HG02763 (cell line): ENCODE results near the gene BICDL1.

Experiments
- ATAC-seq: cut with Tn5 transposase; IDR thresholded peaks from one replicate; pipeline ENCODE4 v1.9.1; 2021; ENCODE audit warnings: mild to moderate bottlenecking, moderate library complexity; ENCODE audit not compliant: unreplicated experiment

Gene BICDL1

DNA sequence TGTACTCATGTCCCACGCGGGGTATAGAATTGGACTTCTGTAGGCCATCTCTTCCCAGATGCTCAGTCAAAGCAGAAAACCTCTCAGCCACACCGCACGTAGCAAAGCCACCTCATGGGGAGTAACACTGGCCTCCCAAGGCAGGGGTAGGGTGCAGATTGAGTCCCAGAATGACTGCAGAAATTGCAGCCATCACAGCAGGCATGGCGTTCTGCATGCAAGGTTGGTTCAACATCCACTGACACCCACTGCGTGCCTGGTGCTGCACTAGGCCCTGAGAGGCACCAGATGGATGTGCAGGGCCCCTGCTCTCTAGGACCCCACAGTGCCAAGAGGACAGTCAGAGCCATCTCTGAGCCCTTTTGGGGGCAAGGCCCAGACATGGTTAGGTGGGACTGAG is 87.6 kb downstream of the BICDL1 start:
- ATAC-seq = no peak

DNA sequence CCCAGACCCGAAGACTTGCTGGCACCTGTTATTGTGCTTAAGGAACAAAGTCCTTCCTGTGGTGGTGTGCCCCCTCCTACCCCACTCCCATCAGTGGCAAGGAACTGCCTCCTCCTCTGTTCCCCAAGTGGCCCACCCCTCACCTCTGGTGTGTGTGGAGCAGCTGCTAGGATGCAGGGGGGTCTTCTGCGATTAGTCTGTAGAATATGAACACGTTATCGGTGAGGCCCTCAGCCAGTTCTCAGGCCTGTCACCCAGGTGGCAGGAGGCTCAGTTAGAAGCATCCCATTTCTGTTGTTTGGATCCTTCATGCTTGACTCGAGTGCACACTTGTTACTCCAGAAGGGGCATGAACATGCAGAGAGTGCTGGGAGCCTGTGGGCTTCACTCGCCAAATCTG is 88.2 kb downstream of the BICDL1 start:
- no peak for ATAC-seq

DNA sequence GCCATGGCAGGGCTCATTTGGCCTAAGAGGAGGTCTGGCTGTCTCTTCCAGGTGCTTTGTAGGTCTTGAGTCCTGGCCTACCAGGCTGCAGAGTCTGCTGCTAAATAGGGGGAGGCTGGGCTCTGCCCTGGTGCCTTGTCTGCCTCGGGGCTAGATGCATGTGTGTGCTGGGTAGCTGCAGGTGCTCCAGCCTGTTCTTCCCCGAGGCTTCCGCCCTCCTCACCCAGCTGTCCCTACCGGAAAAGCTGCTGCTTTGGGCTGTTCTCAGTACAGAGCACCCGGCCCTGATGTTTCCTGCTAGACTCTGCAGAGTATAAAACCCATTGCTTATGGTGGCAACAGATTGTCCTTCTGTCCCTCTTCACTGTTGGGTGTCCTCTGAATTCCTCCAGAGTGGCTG is 89.8 kb downstream of the BICDL1 start:
- no peak for ATAC-seq

DNA sequence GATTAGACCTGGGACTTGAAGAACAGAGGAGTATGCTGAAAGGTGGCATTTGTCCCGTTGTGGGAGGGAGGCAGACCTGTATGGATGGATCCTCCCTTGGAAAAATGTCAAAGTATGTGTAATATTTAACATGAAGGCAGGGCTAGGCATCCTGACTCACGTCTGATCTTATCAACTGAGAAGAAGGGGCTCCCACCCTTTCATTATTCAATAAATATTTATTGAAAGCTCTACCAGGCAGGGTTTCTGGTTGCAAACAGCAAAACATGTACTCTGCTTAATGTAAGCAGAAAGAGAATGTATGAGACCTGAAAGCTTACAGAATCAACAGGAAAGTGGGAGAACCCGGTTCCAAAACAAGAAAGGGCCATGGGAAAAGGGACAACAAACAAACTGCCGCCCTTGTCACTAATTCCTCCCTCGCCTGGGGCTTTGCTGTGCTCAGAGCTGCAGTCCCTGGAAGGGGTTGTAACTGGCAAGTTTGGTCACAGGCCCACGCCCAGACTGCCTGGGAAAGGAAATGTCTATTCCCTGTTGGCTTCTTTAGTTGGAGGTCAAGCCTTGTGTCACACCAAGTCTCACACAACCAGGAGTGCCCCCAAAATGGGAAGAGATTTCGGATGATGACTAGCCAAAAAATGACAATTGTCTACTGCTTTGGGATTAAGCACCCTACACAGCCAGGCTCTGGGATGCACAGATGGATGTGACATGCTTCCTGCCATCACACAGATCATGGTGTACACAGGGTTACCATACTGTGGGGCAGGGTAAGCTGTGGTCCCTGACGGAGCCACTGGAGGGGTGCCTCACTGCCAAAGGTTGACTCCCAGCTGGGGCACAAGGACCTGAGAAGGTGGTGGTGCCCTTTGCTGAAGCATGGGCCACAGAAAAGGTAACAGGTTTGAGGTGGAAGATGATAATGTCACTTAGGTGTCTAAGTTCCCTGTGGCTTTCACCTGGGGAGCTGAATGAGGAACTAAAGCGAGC is 90.7 kb downstream of the BICDL1 start:
- no peak for ATAC-seq

DNA sequence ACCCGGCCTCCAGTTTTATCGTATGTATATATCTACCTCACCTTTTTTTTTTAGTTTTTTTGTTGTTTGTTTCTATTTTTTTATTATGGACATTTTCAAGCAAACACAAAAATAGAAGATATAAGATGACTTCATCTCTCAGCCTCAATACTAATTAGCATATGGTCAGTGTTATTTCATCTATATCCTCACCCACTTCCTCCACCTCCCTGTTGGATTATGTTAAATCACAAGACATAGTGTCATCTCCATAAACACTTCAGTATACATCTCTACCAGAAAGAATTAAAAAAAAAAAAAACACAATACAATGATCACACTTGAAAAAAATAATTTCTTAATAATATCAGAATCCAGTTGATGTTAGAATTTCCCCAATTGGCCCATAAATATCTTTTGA is 92.6 kb downstream of the BICDL1 start:
- no peak for ATAC-seq

DNA sequence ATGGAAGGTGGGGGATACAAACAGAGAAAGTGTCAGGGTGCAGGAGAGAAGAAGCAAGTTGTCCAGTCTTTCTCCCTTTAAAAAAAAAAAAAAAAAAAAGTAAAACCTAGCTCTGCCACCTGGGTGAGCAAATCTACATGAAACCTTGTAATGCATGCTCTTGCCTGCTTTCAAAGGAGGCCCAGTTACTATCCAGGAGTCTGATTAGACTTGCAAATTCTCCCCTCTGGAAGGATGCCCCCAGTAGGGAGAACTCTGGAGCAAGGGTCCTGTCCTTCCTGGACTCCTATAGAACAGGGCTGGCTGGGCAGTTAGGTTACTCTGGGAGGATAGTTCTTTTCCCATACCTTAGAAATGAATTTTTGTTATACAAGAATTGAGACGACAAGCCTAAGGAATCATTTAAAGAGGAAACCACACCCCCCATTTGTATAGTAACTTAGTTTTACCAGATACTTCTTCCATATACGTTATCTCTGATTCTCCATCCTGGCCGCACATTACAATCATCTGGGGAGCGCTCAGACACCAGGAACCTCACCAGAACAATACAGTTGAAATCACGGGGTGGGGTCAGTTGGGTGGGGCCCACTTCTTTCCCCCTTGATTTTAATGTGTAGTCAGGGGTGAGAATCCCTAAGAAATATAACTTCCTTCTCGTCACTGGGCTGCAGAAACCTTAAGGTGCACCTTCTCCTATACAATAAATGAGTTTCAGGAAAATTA is 97.0 kb downstream of the BICDL1 start:
- ATAC-seq = no peak

DNA sequence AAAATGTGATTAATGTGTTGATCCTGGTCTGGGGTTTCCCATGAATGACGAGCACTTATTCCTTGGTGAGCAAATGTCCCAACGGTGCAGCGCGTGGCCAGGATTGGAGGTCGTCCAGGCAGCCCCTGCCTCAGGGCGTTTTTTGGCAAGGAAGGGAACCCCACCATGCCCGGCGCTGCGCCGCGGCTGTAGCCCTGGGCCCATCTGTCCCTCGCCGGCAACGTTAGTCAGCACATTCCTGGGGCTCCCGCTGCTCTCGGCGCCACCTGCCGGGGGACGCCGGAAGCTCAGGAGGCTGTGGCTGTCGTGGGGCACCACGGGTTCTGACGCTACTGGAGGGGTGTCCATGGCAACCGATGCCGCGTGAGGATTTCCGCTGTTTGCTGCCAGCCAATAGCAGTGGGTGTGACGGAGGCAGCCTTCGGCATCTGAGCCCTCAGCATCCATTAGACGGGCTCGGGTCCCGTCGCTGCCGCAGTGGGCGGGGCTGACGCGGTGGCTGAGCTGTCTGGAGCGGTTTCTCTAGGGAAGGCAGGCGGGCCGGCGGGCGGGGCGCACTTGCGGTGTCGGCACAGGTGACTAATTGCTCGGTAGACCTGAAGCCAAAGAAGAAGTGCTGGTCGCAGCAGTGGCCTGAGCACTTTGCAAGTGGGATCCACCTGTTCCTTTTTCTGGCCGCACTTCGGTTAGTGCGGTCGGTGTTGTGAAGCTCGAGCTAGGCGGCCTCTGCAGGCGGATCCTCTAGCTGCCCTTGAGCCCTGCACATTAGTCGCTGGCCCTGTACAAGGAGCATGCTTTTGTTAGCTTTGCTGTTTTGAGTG is 98.0 kb downstream of the BICDL1 start:
- ATAC-seq = peak; percentile 95

DNA sequence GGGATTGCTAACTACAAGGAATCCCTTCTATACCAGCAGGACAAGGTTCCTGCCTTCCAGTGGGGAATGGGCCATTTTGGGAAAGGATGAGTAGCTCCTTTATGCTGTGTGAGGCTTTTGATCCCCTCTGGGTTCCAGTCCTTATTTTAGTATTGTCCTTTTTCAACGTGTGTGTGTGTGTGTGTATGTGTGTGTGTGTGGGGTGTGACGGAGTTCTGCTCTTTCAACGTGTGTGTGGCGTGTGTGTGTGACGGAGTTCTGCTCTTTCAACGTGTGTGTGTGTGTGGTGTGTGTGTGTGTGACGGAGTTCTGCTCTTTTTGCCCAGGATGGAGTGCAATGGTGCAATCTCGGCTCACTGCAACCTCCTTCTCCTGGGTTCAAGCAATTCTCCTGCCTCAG is 100.1 kb downstream of the BICDL1 start:
- no peak for ATAC-seq

DNA sequence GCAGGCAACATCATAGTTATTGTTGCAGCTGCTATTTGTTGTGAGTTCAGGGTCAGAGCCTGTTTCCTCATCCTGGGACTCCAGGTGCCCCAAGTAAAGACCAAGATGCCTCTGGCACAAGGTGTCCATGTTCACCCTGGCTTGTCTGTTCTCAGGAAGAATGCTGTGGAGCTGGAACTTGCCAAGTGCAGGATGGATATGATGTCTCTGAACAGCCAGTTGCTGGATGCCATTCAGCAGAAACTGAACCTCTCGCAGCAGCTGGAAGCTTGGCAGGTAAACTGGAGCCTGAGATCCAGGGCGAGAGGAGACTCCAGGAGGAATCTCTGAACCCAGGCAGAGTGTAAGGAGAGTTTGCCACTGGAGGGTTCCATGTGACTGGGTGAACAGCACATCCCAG is 100.8 kb downstream of the BICDL1 start:
- ATAC-seq = no peak

DNA sequence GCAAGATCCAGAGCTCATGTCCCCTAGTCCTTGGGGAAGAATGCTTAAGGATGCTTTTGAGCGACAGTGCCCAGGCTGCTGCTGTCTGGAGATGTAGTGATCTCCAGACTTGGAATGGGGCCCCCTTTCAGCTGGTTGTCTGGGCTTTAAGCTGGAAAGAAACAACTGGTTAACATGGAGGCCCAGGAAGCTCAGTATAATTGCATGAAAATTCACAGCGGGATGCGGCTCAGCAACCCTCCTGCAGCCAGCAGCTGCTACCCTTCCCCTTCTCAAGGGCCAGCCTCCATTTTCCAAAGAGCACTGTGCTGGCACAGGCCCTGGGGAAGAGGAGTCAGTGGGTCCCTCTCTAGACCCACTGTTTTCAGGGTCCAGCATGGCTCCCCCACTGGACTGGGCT is 101.2 kb downstream of the BICDL1 start:
- no peak for ATAC-seq

DNA sequence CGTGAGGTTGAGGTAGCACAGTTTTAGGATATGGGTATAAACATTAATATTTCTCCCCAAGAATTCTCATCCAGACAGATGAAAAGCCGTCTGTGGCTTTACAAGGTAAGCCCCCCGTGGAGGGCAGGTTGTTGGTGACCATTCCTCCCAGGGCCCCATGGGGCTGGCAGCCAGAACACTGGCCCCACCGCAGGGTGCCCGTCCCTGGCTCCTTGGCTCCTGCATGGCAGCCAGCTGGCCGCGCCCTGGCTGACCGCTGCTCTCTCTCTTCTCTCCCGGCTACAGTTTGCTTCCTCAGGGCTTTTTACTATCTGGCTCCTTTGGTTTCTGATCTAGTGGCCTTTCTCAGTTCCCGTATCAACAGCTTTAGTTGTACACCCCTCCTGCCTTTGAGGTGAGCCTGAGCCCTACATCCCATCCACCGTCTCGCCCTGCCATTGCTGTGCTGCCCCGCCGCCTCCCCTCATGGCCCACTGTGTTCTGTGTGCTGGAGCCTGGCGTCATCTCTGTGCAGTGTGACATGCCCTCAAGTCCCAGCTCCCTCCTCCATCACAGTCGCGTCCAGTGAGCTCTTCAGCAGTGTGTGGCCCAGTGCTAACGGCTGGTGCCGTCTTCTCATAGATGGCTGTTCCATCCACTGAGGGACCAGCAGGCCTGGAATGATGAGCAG is 101.7 kb downstream of the BICDL1 start:
- no peak for ATAC-seq

DNA sequence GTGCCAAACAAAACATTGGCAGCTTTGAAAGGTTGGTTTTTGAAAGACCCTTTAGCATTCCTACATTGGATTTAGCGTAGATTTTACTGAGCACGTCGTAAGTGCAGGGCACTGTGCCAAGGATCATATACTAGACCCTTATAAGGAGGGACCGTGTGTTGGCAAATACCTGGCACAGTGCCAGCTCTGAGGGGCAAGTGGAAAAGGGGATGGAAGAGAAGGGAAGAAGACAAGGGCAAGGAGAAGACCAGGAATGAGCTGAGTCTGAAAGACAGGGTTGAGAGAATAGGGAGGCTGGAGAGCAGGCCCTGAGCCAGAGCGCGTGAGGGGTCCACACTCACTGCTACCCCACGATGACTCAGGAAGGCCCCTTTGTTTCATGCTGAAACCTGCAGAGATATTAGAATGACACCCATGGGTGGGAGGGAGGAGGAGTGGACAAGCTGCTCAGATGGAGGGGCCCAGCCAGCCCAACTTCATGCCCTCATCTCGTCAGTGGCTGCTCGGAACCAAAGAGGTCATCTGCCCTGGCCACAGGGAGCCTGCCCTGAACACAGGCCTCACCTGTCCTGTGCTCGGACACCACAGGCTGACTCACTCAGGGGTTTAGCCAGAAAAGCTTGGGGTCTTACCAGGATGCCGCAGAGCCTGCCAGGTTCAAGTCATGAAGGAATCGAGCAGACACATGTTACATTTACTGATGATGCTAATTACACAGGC is 102.5 kb downstream of the BICDL1 start:
- ATAC-seq = no peak

DNA sequence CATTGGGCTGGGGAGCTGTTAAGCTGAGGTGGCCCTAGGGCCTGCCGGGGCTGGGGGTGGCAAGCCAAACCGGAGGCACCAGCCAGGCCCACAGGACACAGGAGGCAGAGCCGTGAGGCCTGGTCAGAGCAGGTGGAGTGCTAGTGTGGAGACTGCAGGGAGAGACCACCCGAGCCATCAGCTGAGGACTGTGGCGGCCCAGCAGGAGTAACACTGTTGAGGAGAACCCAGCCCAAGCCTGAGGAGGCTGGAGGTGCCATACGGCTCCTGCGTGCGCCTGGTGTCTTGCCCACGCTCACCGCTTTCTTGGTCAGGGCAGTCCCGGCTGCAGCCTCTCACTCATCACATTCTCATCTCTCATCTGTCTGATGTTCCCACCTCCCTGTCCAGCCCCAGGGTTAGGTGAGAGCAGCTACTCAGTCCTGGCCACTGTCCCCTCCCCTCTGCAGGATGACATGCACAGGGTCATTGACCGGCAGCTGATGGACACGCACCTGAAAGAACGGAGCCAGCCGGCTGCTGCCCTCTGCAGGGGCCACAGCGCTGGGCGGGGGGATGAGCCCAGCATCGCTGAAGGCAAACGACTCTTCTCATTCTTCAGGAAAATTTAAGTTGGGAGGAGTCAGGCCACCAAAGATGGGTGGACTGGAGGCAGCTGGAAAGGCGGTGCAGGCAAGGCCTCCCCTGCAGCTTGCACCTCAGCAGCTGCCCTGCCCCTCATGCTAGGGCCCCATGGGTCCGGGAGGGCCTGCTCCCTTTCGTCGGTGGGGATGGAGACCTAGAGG is 103.7 kb downstream of the BICDL1 start:
- ATAC-seq = no peak

DNA sequence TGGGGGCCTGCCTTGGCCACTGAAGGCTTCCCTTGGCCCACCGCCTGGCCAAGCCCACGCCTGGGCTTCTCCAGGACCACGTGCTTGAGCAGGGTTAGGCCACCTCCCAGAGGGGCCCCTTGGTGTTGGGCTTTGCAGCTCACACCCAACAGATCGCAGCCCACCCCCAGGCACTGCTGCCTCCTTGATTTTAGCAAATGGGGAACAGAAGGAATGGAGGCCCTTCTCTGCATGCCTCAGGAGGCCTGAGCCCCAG is 104.2 kb downstream of the BICDL1 start:
- ATAC-seq = no peak

DNA sequence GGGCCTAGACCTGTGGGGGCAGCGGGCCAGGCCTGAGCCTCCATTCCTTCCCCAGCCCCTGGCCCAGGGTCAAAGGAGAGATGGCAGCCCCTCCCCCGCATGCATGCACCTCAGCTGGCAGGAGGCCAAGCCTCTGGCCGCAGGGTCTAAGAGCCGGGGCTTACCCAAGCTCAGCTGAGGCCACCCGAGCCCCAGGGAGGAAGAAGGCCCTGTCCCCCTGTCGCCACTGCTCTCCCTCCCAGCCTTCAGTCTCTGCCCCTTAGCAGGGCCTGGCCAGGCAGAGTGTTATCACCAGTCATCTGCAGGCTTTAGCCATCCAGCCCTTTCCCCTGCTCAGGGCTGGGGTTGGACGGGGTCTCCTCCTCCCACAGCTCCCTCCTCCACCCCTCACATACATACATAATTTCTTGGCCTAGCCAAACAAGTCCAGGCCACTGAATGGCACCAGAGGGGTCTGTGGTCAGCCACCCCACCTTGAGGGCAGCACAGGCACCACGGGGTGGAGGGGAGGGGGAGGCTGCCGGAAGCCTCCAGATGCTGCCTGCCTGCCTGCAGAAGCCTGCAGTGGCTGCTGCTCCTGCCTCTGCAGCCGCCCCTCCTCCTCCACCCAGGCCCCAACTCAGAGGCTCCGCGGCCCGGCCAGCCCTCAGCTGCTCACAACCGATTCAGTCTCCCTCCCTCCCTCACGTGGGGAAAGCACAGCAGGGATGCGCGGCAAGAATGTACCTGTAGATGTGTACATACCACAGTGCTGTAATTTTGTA is 104.7 kb downstream of the BICDL1 start:
- no peak for ATAC-seq

DNA sequence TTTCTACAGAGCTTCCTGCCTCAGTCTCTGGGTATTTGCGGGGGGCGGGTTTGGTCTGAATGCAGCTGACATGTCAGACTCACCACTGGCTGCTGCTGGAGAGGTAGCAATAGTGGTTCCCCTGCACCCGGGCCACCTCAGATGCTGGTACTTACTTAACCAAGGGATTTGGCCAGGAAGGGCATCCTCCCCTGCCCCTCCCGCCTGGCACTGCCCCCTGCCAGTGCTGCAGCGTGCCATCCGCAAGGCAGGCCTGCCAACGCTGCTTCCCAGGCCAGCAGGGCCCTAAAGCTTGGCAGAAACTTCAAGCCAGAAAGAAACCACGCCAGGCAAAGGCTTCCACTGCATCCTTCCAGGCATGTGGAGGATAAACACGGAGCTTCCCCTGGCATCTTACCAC is 105.4 kb downstream of the BICDL1 start:
- no peak for ATAC-seq

DNA sequence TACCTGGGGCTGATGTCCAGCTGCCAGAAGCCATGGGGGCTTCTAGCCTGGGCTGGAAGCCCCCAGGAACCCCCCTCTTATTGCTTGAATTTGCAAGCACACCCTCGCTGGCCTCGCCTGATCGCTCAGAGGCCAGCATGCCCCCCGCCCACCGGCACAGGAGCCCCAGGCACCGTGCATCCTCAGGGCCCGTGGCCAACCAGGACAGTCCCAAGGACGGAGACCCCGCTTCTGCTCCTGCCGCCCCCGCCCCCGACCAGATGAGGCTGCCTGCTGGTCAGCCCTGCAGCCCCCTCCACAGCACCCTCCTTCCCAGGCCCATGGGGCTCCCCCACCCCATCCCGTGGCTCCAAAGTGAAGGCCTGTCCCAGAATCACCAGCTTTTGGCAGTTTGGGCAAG is 106.3 kb downstream of the BICDL1 start:
- ATAC-seq = no peak

DNA sequence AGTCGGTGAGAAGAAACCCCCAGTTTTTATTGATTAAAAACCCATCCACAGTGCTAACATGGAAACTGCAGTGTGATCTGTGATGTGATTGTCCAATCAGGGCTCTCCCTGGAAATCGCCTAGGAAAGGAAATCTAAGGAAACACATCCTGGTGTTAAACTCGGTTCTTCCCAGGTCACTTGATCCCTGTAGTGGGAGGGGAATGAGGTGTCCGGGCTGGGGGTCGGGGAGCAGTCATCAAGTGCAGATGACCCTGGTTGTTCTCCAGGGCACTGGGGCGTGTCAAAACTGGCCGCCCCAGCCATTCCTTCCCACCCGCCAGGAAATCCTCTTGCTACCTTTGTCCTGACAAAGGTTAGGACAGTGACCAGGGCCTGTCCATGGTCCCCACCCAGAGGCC is 106.7 kb downstream of the BICDL1 start:
- no peak for ATAC-seq

DNA sequence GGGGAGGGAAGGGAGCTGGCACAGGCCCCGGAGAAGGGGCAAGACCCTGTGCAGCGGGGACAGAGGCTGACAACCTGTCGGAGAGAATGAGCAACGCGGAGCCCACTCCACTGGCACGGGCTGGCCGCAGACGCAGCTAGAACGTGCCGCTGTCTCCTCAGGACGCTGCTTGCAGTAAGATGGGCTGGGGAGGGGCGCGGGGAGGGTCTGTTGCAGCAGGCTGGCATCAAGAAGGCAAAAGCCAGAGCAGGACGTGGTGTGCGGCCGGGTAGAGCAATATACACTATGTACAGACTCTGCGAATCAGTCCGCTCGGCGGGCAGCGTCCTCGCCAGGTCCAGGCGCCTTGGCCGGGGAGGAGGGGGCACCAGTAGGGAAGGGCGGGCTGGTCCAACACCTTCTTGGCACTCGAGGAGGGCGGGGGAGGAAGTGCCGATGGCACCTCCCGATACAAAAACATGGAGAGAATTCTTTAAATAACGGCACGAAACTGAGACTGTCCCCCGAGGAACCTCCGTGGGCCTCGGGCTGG is 107.7 kb downstream of the BICDL1 start:
- no peak for ATAC-seq
